PC-3 (cell line): ENCODE data around the gene CABCOCO1. TPM values are rescaled to one million over a fixed set of nuclear protein-coding genes. Genes with fewer than 3 reads are reported as not detected.

Experiments used
- ATAC-seq: fragments of 200-7000 bp; cut with Tn5 transposase; 2 replicates; pipeline ENCODE4 v1.9.1; 2020; ENCODE audit warnings: mild to moderate bottlenecking, moderate library complexity
- BruUV-seq: library from RNA; stranded (reverse); fragments of 400-500 nt; replicated peaks from 2 replicates; lab custom pipeline; 2021; lab: Mats Ljungman, UMichigan
- CTCF ChIA-PET: fragments of 300-600 bp; sonication (Branson Sonifier 250); formaldehyde crosslinking; loops from one replicate; lab custom pipeline; 2022; ENCODE audit warnings: antibody characterized with exemption; lab: Charles Lee
- POLR2A ChIA-PET: fragments of 300-600 bp; sonication (Branson Sonifier 250); formaldehyde crosslinking; loops from one replicate; lab custom pipeline; 2022; ENCODE audit warnings: antibody characterized with exemption; ENCODE audit not compliant: unreplicated experiment; lab: Charles Lee
- DNase-seq: peaks from one replicate; pipeline ENCODE4 v3.0.0-alpha.2; 2015
- H2AFZ ChIP-seq: fragments of 300-600 bp; sonication (generic); 2 replicates; pipeline ENCODE4 v1.6.0; 2016; ENCODE audit warnings: antibody characterized with exemption, low read length
- H3F3A ChIP-seq: fragments of 300-600 bp; sonication (generic); one replicate; pipeline ENCODE4 v1.6.0; 2017; ENCODE audit warnings: antibody characterized with exemption, low read length, control low read depth, mild to moderate bottlenecking; ENCODE audit not compliant: unreplicated experiment
- H3K27ac ChIP-seq: fragments of 300-600 bp; sonication (generic); 2 replicates; pipeline ENCODE4 v1.5.1; 2016; ENCODE audit warnings: mild to moderate bottlenecking, low read length
- H3K27me3 ChIP-seq: fragments of 300-600 bp; sonication (generic); 2 replicates; pipeline ENCODE4 v1.6.1; 2016; ENCODE audit warnings: low read length, mixed read lengths
- H3K36me3 ChIP-seq: fragments of 300-600 bp; sonication (generic); 2 replicates; pipeline ENCODE4 v1.6.1; 2016; ENCODE audit warnings: low read depth, mixed run types, low read length, mixed read lengths
- H3K4me1 ChIP-seq: fragments of 300-600 bp; sonication (generic); 2 replicates; pipeline ENCODE4 v1.5.1; 2016; ENCODE audit warnings: low read length; ENCODE audit not compliant: insufficient read depth
- H3K4me2 ChIP-seq: fragments of 300-600 bp; sonication (generic); 2 replicates; pipeline ENCODE4 v1.6.0; 2016; ENCODE audit warnings: low read length
- H3K4me3 ChIP-seq: fragments of 300-600 bp; sonication (generic); 2 replicates; pipeline ENCODE4 v1.5.1; 2016; ENCODE audit warnings: mild to moderate bottlenecking, low read length, mixed read lengths
- H3K79me2 ChIP-seq: fragments of 300-600 bp; sonication (generic); 2 replicates; pipeline ENCODE4 v1.6.1; 2017; ENCODE audit warnings: low read length, mixed read lengths
- H3K9ac ChIP-seq: fragments of 300-600 bp; sonication (generic); 2 replicates; pipeline ENCODE4 v1.6.0; 2016; ENCODE audit warnings: mild to moderate bottlenecking, low read length
- H3K9me2 ChIP-seq: fragments of 300-600 bp; sonication (generic); replicated peaks from 2 replicates; pipeline ENCODE4 v1.6.1; 2016; ENCODE audit warnings: mixed run types, low read length, mixed read lengths
- H3K9me3 ChIP-seq: fragments of 300-600 bp; sonication (generic); 2 replicates; pipeline ENCODE4 v1.6.1; 2016; ENCODE audit warnings: low read length, mixed read lengths
- H4K20me1 ChIP-seq: fragments of 300-600 bp; sonication (generic); 2 replicates; pipeline ENCODE4 v1.6.1; 2016; ENCODE audit warnings: low read length, mixed read lengths
- CTCF ChIP-seq: fragments of 300-600 bp; sonication (generic); conservative IDR thresholded peaks from 2 replicates; pipeline ENCODE4 v1.5.1; 2017; ENCODE audit warnings: antibody characterized with exemption, low read depth, mild to moderate bottlenecking, low read length
- EZH2 ChIP-seq: fragments of 300-600 bp; sonication (generic); IDR thresholded peaks from one replicate; pipeline ENCODE4 v1.6.1; 2017; ENCODE audit warnings: antibody characterized with exemption, mild to moderate bottlenecking, low read length; ENCODE audit not compliant: unreplicated experiment
- EZH2phosphoT487 ChIP-seq: fragments of 300-600 bp; sonication (generic); IDR thresholded peaks from 2 replicates; pipeline ENCODE4 v1.6.1; 2018; ENCODE audit warnings: mild to moderate bottlenecking, antibody characterized with exemption, low read length, borderline replicate concordance
- intact Hi-C: fragments of 100-400 bp; cut with micrococcal nuclease; formaldehyde crosslinking; loops from 2 replicates; pipeline ENCODE4 v1.9.0; 2023
- total RNA-seq: library from RNA; depleted of rRNA; stranded (reverse); fragments of >200 nt; gene quantifications from 2 replicates; pipeline ENCODE4 v1.2.3, GENCODE V29; 2014

Gene CABCOCO1
- total RNA-seq, 1 experiment from 2014 or later = not detected

DNA sequence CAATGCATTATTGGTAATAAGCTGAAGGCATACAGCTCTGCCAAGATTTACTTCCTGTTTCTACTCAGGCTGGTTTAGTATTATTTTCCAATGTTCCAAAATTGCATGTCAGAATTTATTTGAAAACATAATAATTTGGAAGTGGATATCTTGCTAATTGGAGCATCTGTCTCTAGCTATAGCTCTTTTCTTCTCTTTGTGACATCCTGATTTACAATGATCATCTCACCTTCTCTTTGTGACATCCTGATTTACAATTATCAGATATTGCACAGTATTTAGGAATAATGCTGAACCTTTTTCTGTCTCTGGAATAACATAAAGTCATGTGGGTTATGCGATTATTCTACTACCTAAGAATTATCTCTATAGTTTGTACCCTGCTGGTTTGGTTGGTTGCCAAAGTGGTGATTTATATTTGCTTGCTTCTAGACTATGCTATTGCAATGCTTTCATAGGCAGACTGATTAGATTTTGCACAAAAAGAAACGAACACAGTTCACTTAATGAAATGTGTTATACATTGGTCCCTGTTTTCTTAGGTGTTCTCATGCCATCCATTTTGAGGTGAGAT, 44.3 kb upstream of the CABCOCO1 start:
- no peaks in the 10 kb centered on the region for H3K9me3 ChIP-seq
- peaks cover 11% of the 10 kb centered on the region for H3K4me1 ChIP-seq
- TF ChIP-seq EZH2 (no peak), CTCF (no peak), EZH2phosphoT487 (no peak)
- no peaks in the 10 kb centered on the region for H4K20me1 ChIP-seq
- no peaks in the 10 kb centered on the region for H3F3A ChIP-seq
- DNase-seq (no peak), ATAC-seq (no peak)
- POLR2A ChIA-PET = no interaction called here
- H2AFZ ChIP-seq = no peak overlapping the region
- H3K36me3 ChIP-seq = no peaks in the 10 kb centered on the region
- no peak overlapping the region for H3K9ac ChIP-seq
- no peak overlapping the region for H3K4me3 ChIP-seq
- no peak overlapping the region for H3K4me2 ChIP-seq
- CTCF ChIA-PET = interaction anchor here (0.6 to 1.0 kb wide), 2 partner anchors 20 to 114 kb away, joined by 3 read pairs; no protein-coding TSS in a partner anchor
- H3K79me2 ChIP-seq = no peaks in the 10 kb centered on the region
- H3K27me3 ChIP-seq = no peaks in the 10 kb centered on the region
- BruUV-seq = no TSS peak
- intact Hi-C loops = no loop called here
- no peak overlapping the region for H3K27ac ChIP-seq
- H3K9me2 ChIP-seq = no peaks in the 10 kb centered on the region

DNA sequence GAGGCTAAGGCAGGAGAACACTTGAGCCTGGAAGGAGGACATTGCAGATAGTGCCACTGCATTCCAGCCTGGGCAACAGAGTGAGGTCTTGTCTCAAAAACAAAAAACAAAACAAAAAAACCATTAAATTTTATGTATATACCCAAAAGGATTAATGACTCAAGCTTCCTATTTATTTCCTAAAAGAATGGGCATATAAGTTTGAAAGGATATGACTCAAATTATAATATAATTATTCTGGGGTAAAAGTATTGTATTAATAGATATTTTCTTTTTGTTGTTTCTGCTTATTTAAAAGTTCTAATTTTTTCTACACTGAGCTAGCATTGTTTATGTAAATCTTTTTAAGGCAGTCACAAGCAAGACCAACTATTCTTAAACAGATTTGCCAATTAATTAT, 42.2 kb upstream of the CABCOCO1 start:
- Histone ChIP-seq H3K9me3 (no peaks in the 10 kb centered on the region), H3K4me2 (no peak overlapping the region), H3K9me2 (no peaks in the 10 kb centered on the region), H3F3A (no peaks in the 10 kb centered on the region), H2AFZ (no peak overlapping the region), H3K4me3 (no peak overlapping the region), H3K36me3 (no peaks in the 10 kb centered on the region), H3K4me1 (peaks cover 11% of the 10 kb centered on the region), H3K9ac (no peak overlapping the region), H3K79me2 (no peaks in the 10 kb centered on the region), H3K27me3 (no peaks in the 10 kb centered on the region), H3K27ac (no peak overlapping the region), H4K20me1 (no peaks in the 10 kb centered on the region)
- ChIA-PET CTCF (interaction anchor here (0.6 kb wide), 1 partner anchor 326 kb away, joined by 3 read pairs; no protein-coding TSS in a partner anchor), POLR2A (no interaction called here)
- no TSS peak for BruUV-seq
- ATAC-seq (peak; percentile 20; the same call in 1 of the 2 replicates), DNase-seq (no peak)
- intact Hi-C loops = loop anchor here (5.0 to 10.0 kb wide), 4 partner anchors 112 to 764 kb away; no protein-coding TSS in a partner anchor
- no peak for TF ChIP-seq EZH2
- no peak for TF ChIP-seq CTCF
- no peak for TF ChIP-seq EZH2phosphoT487

GRCh38 chr10:61621605-61622051, 41.1 kb upstream of the CABCOCO1 start:
- no peaks in the 10 kb centered on the region for H3K27me3 ChIP-seq
- H3K9me3 ChIP-seq = no peaks in the 10 kb centered on the region
- H3F3A ChIP-seq = no peaks in the 10 kb centered on the region
- CTCF ChIA-PET = no interaction called here
- ATAC-seq = peak; percentile 92
- peak; percentile 89 for DNase-seq
- peak overlapping the region; percentile 64 for H3K4me2 ChIP-seq
- H3K9me2 ChIP-seq = no peaks in the 10 kb centered on the region
- peak overlapping the region; percentile 43 for H2AFZ ChIP-seq
- POLR2A ChIA-PET = no interaction called here
- H3K9ac ChIP-seq = no peak overlapping the region
- no TSS peak for BruUV-seq
- no peak for TF ChIP-seq EZH2phosphoT487
- no peak for TF ChIP-seq CTCF
- no peak for TF ChIP-seq EZH2
- no peaks in the 10 kb centered on the region for H3K36me3 ChIP-seq
- H3K27ac ChIP-seq = no peak overlapping the region
- intact Hi-C loops = loop anchor here (5.0 to 10.0 kb wide), 4 partner anchors 111 to 763 kb away; no protein-coding TSS in a partner anchor
- peaks cover 11% of the 10 kb centered on the region for H3K4me1 ChIP-seq
- no peaks in the 10 kb centered on the region for H3K79me2 ChIP-seq
- H3K4me3 ChIP-seq = peak overlapping the region; percentile 34
- H4K20me1 ChIP-seq = no peaks in the 10 kb centered on the region
